Thyroid gland (tissue), 4 donors: Measurements from ENCODE around the gene BEND6.

Experiments used
- CTCF ChIP-seq, 6 experiments: fragments of 200-600 bp in 3 of 6; fragments of 450-650 bp in 3 of 6; sonication (generic) in 3 of 6; IDR thresholded peaks; one replicate each; pipeline ENCODE4 v1.5.1; 2016 to 2019; ENCODE audit warnings: antibody characterized with exemption in 6 of 6, mild to moderate bottlenecking in 2 of 6, inconsistent platforms in 1 of 6, moderate library complexity in 1 of 6
- POLR2A ChIP-seq, 2 donors: fragments of 450-650 bp; IDR thresholded peaks; one replicate each; pipeline ENCODE4 v1.6.1; 2017; ENCODE audit warnings: antibody characterized with exemption in 2 of 2, mild to moderate bottlenecking in 2 of 2, moderate library complexity in 1 of 2

GRCh38 chr6:57064809-57065208, 109.9 kb downstream of the BEND6 start:
- TF ChIP-seq CTCF (IDR thresholded peaks at IDR 0.05) (no peak), POLR2A (IDR thresholded peaks at IDR 0.05) (no peak)
